HG03571 (cell line): Measurements from ENCODE around the gene C11orf65.
"Not testable (repeated sequence)": the region's sequence is repeated elsewhere in the genome, so short reads cannot be mapped to it uniquely, and the experiment has no call there.

ENCODE experiments used
- ATAC-seq: cut with Tn5 transposase; IDR thresholded peaks from one replicate; pipeline ENCODE4 v1.9.1; 2021; ENCODE audit not compliant: unreplicated experiment

C11orf65 gene

GRCh38 chr11:108474664-108475463 is 7.5 kb upstream of the C11orf65 start:
- no peak for ATAC-seq

- ATAC-seq, result no peak
Observed at GRCh38 chr11:108472681-108473080, 5.4 kb upstream of the C11orf65 start.

DNA sequence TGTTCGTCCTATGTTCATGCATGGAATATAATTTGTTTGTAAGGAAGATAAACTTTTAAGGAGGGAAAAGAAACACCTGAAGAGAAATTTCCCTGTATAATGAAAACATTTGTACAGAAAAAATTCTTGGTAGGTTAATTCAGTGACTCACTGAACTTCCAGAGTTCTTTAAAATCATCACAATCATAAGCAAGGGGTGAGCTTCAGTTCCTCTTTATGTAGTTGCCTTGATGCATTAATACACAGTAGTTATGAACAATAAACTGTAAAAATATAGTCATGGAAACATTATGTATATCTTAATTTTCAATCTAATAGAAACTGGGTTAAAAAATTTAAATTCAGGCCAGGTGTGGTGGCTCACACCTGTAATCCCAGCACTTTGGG is 1.1 kb upstream of the C11orf65 start:
- ATAC-seq, result no peak

DNA sequence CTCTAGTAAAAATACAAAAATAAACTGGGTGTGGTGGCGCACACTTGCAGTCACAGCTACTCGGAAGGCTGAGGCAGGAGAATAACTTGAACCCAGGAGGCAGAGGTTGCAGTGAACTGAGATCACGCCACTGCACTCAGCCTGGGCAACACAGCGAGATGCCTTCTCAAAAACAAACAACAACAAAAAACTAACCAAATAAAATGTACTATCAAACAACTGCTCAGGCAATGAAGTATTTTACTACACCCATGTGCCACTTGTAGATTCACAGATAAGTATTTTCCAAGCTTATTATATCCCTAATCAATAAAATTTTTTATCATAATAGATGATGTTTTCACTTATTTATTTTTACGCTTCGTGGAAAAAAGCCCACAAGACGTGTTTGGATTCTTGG is 924 bp downstream of the C11orf65 start:
- ATAC-seq, result no peak

GRCh38 chr11:108453207-108453835 is 14.0 kb downstream of the C11orf65 start:
- no peak for ATAC-seq

GRCh38 chr11:108441445-108441844 is 25.9 kb downstream of the C11orf65 start:
- not testable (repeated sequence) for ATAC-seq

GRCh38 chr11:108436594-108436993 is 30.7 kb downstream of the C11orf65 start:
- ATAC-seq, result no peak

- no peak for ATAC-seq
Observed at GRCh38 chr11:108435066-108435465, 32.3 kb downstream of the C11orf65 start.

- ATAC-seq, result no peak
Observed at GRCh38 chr11:108432783-108433182, 34.5 kb downstream of the C11orf65 start.

DNA sequence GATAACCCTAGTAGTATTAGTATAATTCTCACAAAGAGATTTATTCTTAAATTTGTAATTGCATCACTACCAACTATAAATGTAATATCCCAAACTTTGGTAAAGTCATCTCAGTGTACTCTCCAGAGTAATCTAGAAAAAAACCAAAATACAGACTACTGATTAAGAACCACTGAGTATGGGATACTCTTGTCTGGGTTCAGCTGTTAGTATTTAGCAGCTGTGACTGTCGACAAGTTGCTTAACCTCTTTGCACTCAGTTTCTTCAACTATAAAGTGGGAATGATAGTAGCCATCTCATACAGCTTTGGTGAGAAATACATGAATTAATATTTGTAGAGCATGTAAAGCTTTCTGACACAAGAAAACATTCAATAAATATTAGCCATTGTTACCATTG is 35.3 kb downstream of the C11orf65 start:
- no peak for ATAC-seq

DNA sequence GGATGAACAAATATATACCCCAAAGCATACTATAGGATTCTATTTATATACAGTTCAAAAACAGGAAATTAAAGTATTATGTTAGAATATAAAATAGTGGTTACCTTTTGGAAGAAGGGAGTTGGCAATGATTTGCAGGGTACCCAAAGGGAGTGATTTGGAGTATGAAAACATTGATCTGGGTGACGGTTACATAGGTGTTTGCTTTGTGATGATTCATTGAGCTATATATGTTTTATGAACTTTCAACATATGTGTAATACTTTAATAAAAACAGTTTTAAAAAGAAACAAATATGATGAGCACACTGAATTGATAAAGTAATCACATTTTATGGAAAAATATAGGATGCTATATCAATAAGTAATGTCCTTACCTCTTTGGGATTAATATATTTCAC is 36.0 kb downstream of the C11orf65 start:
- no peak for ATAC-seq

- ATAC-seq, result not testable (repeated sequence)
Observed at GRCh38 chr11:108417551-108417950, 49.8 kb downstream of the C11orf65 start.

GRCh38 chr11:108414958-108415357 is 52.4 kb downstream of the C11orf65 start:
- ATAC-seq, result no peak

DNA sequence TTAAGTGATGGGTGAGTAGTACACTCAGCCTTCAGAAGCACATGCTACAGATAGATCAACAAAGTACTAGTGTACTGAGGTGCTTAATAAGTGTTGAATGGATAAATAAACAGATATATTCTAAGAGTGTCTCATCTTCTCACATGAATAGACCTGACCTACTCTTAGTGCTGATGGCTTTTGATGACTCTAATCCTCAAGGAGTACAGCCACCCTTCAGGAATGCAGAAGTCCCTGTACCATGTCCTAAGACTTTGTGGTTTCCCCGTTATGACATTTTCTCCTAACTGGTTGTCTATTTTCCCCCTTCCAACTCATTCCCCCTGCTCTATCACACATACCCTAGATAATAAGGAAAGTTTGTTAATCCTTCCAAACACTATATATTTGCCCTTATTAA is 61.6 kb downstream of the C11orf65 start:
- ATAC-seq, result no peak

GRCh38 chr11:108403052-108403451 is 64.3 kb downstream of the C11orf65 start:
- ATAC-seq, result no peak

GRCh38 chr11:108402241-108402640 is 65.1 kb downstream of the C11orf65 start:
- ATAC-seq, result no peak

GRCh38 chr11:108398439-108398838 is 68.9 kb downstream of the C11orf65 start:
- ATAC-seq, result no peak

DNA sequence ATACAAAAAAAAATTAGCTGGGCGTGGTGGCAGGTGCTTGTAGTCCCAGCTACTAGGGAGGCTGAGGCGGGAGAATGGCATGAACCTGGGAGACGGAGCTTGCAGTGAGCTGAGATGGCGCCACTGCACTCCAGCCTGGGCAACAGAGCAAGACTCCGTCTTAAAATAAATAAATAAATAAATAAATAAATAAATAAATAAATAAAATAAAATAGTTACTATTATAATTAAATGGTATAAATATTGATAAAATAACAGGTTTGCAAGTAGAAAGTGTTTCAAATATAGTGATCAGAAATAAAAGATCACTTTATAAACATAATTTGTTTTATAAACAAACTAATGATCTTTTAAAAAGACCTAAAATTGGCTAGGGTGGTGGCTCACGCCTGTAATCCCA is 70.7 kb downstream of the C11orf65 start:
- not testable (repeated sequence) for ATAC-seq

- ATAC-seq, result no peak
Observed at GRCh38 chr11:108394744-108395284, 72.5 kb downstream of the C11orf65 start.

DNA sequence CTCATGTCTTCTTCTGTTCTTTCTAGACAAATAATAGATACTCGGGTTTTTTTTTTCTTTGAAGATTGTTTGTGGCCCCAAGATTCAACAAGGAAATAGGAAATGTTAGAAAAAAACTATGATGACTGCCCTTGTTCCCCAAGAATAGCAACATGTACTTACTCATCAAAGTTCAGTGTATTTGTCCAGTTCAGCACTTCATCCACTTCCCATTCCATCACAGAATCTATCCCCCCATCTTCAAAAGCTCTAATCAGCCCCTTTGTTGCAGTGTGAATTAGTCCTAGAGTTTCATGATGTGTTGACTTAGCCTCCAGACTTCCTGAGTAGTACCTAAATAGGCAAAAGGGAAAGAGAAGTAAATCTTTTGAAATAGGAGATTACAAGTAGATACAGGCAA is 74.3 kb downstream of the C11orf65 start:
- ATAC-seq, result no peak

DNA sequence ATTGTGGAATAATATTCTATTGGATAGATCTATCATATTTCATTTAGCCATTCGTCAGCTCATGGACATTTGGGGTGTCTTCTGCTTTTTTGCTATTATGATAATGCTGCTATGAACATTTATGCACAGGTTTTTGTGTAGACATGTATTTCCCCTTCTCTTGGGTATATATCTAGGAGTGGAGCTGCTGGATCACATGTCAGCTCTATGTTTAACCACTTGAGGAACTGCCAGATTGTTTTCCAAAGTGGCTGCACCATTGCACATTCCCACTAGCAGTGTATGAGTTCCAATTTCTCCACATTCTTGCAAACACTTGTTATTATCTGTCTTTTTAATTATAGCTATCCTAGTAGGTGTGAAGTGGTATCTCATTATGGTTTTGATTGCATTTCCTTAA is 75.0 kb downstream of the C11orf65 start:
- ATAC-seq, result no peak

- ATAC-seq, result no peak
Observed at GRCh38 chr11:108388576-108388975, 78.8 kb downstream of the C11orf65 start.
